SKM-1 treated with dmso at 0.1 percent for 144 hours (cell line): ENCODE results near the gene C10orf105.

Experiments
- DNase-seq: peaks from one replicate; lab custom pipeline; 2025; ENCODE audit not compliant: unreplicated experiment; lab: John Stamatoyannopoulos, UW

Gene C10orf105

DNA sequence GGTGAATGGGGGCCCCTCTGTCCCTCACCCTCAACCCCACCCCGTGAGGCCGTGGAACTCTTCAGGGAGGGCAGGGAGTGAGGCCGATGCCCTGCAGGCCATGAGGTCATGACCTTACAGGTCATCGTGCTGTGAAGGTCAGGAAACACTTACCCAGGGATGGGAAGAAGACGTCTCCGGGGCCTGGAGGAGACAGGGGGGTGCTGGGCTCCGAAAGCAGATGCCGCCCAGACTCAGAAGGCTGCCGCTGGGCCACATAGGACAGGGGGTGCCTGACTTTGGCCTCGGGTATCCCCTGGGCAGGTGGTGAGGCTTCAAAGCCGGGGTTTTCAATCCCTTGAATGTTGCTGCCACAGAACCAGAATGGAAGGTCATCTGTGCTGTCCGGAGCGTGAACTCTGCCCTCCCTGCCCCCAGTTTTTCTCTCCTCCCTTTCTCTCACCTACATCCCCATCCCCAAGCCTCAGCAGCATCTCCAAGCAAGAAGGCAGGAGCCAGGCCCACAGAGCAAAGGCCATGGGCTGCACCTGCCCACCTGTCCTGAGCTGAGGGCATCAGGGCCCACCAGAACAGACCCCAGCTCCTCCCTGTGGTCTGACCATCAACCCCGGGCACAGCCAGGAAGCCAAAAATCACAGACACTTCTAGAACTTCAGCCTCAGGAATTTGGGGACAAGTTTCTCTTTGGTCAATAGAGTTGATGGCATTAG lies 32.1 kb upstream of the C10orf105 start:
- DNase-seq = no peak

DNA sequence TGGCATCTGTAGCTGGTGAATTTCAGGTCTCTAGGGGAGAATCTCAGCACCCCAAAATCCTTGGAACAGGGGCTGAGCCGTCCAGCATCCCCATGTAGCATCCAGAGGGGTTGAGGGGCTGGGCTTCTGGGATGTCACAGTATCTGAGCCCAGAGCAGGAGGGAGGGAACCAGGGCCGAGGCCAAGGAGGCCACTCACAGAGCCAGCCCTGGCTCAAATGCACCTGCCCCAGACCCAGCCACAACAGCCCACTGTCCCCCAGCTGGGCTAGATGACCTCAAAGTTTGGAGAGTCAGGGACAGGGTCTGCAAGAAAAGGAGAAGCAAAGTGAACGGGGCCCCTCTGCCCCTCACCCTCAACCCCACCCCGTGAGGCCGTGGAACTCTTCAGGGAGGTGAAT lies 31.4 kb upstream of the C10orf105 start:
- DNase-seq = no peak

GRCh38 chr10:71750124-71750841 lies 30.7 kb upstream of the C10orf105 start:
- DNase-seq = peak; percentile 76

- no peak for DNase-seq
These were observed 29.8 kb upstream of the C10orf105 start for GRCh38 chr10:71749396-71749795.

- DNase-seq = peak; percentile 98
These were observed 29.2 kb upstream of the C10orf105 start for GRCh38 chr10:71748671-71749191.

DNA sequence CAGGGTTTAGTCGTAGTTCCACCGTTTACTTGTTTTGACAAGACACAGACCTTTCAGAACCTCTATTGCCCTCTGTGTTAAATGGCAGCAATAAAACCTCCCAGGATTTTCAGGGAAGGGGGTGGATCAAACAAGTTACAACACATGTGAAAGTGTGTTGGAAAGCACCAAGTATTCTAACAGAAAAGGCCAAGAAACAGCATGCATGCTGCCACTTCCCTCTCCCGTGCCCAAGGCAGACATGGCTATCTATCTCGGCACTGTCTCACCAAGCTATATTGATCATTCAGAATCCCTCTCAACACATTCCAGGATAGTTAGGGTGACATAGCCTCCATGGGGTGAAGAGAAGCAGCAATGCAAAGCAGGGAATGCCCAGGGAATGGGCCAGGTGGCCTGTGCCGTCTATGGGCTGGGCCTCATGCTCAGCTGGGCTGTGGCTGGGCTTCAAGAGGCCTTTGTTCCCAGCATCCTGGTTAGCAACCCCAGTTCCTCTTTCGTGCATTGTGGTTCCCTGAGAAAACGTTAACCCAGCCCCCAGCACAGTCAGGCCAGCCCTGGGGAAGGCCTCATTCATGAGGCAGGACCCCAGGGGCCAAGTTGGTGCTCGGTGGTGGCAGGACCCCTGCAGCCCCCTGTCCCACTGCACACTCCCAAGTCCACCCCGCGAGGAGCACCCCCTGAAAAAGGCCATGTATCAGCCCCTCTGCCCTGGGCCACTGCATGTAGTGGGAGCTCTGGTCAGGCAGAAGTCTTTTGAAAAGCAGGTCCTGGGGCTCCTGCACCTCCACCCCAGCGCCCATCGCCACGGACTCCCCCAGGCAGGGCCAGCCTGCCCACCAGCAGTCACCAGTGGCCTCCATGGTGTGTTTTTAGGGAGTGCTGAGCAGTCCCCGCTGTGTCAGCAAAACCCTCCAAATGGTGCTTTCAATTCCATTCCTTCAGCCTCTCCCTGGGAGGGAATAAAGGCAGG lies 28.3 kb upstream of the C10orf105 start:
- peak; percentile 85 for DNase-seq

GRCh38 chr10:71747039-71747531 lies 27.5 kb upstream of the C10orf105 start:
- DNase-seq = no peak

DNA sequence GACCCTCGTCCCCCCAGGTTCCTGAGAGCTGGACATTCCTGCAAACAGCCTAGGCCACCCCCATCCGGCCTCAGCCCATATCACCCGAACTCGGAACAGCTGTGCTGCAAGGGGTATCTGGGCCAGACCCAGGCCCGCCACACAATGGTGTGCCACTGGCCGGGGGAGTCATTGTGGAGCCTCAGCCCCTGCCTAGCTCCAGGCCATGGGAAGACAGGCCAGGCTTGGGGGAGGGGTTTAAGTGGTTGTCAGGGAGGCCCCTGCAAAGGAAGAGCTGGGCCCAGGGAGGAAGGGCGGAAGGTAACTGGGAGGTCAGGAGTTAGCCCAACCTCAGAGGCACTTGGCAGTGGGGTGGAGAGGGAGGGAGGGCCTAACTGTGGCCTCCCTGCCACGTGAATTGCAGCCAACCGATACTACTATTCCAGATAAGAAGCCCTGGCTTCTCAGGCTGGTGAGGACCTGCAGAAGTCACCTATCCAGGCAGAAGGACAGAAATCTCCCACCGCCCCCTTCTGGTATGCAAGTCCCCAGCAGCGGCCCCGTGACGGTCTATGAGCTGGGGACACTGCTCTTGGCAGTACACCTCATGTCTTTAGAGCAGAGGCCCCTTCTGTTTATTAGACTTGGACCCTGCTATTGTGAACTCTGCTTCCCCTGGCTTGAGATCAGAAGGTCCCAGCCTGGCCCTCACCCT lies 26.9 kb upstream of the C10orf105 start:
- DNase-seq = peak; percentile 96

DNA sequence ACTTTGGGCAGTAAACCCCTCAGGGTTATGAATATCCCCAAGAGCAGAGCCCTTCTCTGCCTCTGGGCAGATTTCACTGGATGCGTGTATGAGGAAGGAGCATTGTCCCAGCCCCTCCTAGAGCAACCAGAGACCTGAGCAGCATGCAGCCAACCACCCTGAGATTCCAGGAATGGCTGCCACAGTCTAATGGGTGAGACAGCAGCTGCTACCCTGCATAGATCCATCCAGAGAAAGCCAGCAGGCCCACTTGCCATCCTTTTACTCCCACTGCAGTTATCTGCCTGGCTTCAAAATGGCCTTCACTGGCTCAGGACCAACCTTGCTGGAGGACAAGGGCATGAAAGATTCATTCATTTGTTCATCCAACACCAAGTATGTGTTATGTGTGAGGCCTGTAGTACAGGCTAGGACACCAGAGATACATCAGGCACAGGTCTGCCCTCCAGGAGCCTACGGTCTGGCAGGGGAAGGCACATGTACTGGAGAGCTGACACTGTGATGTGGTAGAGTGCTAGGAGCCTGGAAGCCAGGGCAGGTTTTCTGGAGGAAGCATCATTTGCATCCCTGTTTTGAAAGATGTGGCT lies 26.2 kb upstream of the C10orf105 start:
- DNase-seq = no peak

DNA sequence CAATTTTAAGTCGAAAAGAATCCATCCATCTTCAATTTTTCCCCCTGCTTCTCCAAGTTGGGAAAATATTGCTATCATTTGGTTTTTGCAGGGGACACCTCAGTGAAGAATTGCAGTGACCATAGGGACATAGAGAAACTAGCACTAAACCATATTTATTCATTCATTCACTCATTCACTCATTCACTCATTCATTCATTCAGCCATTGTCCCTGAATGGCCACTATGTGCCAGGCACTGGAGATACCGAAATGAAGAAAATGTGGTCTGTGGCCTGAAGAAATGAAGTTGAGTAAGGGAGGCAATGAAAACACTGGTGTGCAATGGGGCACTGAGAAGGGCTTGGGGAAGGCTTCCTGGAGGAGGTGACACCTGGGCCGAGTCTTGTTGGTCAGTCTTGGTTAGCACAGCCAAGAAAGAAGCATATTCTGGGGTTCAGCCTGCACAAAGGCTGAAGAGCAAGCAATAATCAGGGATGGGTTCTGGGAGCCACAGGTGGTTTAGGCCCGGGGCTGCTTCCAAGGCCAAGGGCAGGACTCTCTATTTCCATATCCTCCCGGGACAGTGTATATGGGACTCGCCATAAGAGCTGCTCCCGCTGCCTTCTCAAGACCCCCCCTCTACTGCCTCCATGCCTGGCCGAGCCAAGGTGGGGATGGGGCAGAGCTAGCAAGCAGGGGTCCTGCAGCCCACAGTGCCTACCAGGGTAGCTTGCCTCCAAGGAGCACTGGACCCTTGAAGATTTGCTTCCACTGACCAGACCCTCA lies 25.5 kb upstream of the C10orf105 start:
- DNase-seq = no peak

- DNase-seq = no peak
These were observed 24.3 kb upstream of the C10orf105 start for GRCh38 chr10:71743866-71744265.

GRCh38 chr10:71743089-71743838 lies 23.7 kb upstream of the C10orf105 start:
- DNase-seq = peak; percentile 78

DNA sequence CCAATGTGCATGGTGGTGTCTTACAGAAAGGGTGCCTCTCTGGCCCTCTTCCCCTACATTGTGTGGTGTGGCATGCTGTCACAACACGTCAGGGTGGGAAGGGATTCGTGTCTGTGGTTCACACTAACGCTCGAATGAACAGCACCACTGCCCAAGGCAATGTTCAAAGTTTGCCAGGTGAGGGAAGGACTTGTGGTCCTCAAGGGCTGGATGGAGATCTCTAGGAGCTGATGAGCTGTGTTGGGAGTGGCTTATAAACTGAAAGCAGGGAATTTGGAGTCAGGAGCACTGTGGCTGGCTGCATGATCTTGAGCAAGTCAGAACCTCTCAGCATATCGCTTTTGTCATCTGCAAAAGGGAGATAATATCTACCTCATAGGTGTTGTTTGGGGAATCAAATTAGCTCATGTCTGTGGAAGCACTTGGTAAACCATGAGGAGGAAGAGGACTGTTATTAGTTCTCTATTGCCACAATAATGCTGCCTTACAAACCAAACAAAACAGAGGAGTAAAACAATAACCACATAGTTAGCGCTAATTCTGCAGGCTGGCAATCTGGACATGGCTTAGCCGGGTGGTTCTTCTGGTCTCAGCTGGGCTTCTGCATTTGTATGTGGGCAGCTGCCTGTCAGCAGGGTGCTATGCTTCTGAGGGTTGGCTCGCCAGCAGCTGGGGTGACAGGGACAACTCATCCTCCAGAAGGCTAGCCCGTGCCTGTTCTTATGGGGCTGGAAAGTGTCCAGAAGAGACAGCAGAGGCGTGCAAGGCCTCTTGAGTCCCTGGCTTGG lies 22.9 kb upstream of the C10orf105 start:
- DNase-seq = peak; percentile 67

- DNase-seq = no peak
These were observed 22.1 kb upstream of the C10orf105 start for GRCh38 chr10:71741671-71742070.

DNA sequence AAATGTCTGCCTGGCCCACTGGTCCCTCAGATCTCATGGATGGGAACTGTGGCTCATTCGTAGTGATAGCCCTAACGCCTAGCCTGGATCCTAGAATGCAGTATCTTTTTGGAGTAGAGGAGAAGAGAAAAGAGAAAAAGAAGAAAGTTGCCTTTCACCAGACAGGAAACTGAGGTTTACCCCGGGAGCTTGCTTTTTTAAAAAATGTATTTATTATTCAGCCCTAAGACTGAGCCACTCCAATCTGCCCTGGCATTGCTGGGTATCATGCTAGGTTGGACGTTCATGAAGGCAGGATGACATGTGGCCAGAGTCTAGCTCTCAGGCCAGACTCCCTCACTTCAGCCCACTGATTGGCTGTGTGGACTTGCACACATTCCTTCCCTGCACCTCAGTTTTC lies 21.5 kb upstream of the C10orf105 start:
- DNase-seq = no peak

DNA sequence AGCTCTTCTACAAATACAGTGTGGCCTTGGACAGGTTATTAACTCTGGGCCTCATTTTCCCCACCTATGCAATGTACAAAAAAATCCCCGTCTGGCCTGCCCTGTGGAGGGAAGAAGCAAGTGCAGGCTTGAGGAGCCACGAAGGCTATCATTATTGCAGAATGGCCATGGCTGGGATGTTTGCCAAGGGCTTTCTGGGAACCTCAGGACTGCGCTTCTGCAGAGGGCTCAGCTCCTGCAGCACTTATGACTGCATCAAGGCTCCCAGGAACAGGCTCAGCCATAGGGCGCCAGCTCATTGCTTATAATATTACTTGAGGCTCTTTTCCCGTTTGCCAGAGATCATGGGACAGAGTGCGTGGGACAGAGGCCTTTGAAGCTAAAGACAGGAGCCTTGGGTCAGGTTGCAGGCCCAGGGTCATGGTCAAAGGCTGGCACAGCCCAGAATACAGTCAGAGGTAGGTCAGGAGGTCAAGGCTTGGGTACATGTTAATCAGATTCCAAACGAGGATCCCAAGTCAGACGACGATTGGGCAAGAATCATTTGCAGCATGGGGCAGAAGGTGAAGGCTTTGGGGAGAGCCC lies 20.6 kb upstream of the C10orf105 start:
- no peak for DNase-seq

DNA sequence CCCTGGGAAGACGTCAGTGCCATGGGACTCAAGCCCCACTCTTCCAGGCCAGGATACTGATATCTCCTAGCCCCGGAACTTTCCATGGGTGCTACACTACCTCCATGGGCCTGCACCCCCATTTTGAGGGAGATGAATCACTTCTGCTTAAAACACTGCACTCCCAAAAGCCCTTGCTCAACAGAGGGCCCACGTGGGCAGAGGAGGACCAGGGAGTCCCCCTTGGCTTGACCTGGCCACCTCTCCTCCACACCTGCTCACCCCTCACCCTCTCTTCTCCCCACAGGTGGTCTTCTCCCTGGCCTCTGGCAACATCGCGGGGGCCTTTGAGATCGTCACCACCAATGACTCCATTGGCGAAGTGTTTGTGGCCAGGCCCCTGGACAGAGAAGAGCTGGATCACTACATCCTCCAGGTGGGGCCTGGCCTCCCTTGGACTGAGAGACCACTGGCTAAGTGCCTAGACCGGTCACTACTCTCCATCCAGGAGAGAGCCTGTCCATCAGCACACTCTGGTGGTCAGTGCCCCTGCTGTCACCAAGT lies 19.9 kb upstream of the C10orf105 start:
- no peak for DNase-seq
